GM21367 (cell line): Measurements from ENCODE around the gene CT45A1.
"Not testable (repeated sequence)": the region's sequence is repeated elsewhere in the genome, so short reads cannot be mapped to it uniquely, and the experiment has no call there.

ENCODE experiments used
- ATAC-seq: cut with Tn5 transposase; IDR thresholded peaks from one replicate; pipeline ENCODE4 v1.9.1; 2021; ENCODE audit not compliant: unreplicated experiment

Gene CT45A1

GRCh38 chrX:135713183-135713689 is at the start of gene CT45A1:
TSS of gene CT45A1 (plus strand) at chrX:135713639. CDS start at chrX:135718941, 5,302 bp downstream.
- not testable (repeated sequence) for ATAC-seq

GRCh38 chrX:135672979-135673378 is 40.5 kb upstream of the CT45A1 start:
- ATAC-seq, result not testable (repeated sequence)

GRCh38 chrX:135688137-135688536 is 25.3 kb upstream of the CT45A1 start:
- ATAC-seq, result no peak

GRCh38 chrX:135695471-135695870 is 18.0 kb upstream of the CT45A1 start:
- ATAC-seq, result no peak

- no peak for ATAC-seq
Measured at GRCh38 chrX:135697601-135698000, 15.8 kb upstream of the CT45A1 start.

GRCh38 chrX:135698924-135699323 is 14.5 kb upstream of the CT45A1 start:
- no peak for ATAC-seq

GRCh38 chrX:135707880-135708279 is 5.6 kb upstream of the CT45A1 start:
- ATAC-seq, result no peak

- ATAC-seq, result no peak
Measured at GRCh38 chrX:135713795-135714194, 356 bp downstream of the CT45A1 start.

- ATAC-seq, result not testable (repeated sequence)
Measured at GRCh38 chrX:135734666-135735065, 21.2 kb downstream of the CT45A1 start.

- ATAC-seq, result no peak
Measured at GRCh38 chrX:135737366-135738071, 24.1 kb downstream of the CT45A1 start.

- ATAC-seq, result peak; percentile 62
Measured at GRCh38 chrX:135740681-135741149, 27.3 kb downstream of the CT45A1 start.

- no peak for ATAC-seq
Measured at GRCh38 chrX:135741192-135741715, 27.8 kb downstream of the CT45A1 start.

- ATAC-seq, result not testable (repeated sequence)
Measured at GRCh38 chrX:135744739-135745138, 31.3 kb downstream of the CT45A1 start.

GRCh38 chrX:135768091-135768490 is 54.7 kb downstream of the CT45A1 start, which contains the start of gene CT45A3:
TSS of gene CT45A3 (minus strand) at chrX:135768191. CDS start at chrX:135764444, 3,747 bp downstream.
- ATAC-seq, result not testable (repeated sequence)
